Heart left ventricle (tissue), 13 donors: ENCODE data around the gene SLC1A4.
"Not testable (repeated sequence)": the region's sequence is repeated elsewhere in the genome, so short reads cannot be mapped to it uniquely, and the experiment has no call there.

Experiments
- CTCF ChIP-seq, 12 donors: fragments of 200-600 bp; sonication (generic) in 4 of 12; IDR thresholded peaks; one replicate each; pipeline versions ENCODE4 v1.5.0 to v1.8.0; 2018 to 2022; ENCODE audit warnings: antibody characterized with exemption in 12 of 12, mild to moderate bottlenecking in 5 of 12
- POLR2A ChIP-seq, 2 donors: fragments of 450-650 bp; IDR thresholded peaks; one replicate each; pipeline ENCODE4 v1.6.1; 2017; ENCODE audit warnings: antibody characterized with exemption in 2 of 2, mild to moderate bottlenecking in 2 of 2, moderate library complexity in 2 of 2
- donor health status: ischemic (EF 13 %, LVEDD 7.1; RV severe dilation, severe dysfunction).
- donor health status: DM: no; HTN: yes; CAD: no.
- donor health status: DM: no; HTN: no; CAD: no.
- donor health status: ischemic (EF 25% LVEDD 6.9; RV normal size, moderate dysfunction).
- donor health status: ischemic (EF 25% LVEDD 5.7; RV mildly dilated, moderate dysfunction).
- donor health status: ischemic (EF 35%, LVEDD 5.7; RV mildly dilated, moderate dysfunction).
- donor health status: nonischemic (EF 11% LVEDD 7.7; RV severe dilation, severe dysfunction).
- donor health status: DM: yes; HTN: yes; CAD: no.
- donor health status: PGD.
- donor health status: ischemic (EF 29% LVEDD 5.4; RV normal size, mild dysfunction).
- donor health status: nonischemic (EF 23%, LVEDD 6.1; RV moderate dilation, normal function).

DNA sequence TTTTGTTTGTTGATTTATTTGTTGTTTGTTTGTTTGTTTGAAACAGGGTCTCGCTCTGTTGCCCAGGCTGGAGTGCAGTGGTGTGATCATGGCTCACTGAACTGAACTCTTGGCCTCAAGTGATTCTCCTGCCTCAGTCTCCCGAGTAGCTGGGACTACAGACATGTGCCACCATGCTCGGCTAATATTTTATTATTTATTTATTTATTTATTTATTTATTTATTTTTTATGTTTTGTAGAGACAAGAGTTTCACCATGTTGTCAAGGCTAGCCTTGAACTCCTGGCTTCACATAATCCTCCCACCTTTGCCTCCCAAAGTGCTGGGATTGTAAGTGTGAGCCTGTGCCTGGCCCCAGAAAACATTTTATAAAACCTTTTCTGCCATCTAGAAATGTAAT, 15.0 kb downstream of the SLC1A4 start:
- not testable (repeated sequence) for TF ChIP-seq CTCF, POLR2A (IDR thresholded peaks at IDR 0.05)
